Activated CD8-positive, alpha-beta memory T cell treated with anti-CD3 and anti-CD28 coated beads for 36 hours (primary cell): ENCODE data around the gene RUNX2. TPM values are rescaled to one million over a fixed set of nuclear protein-coding genes. Genes with fewer than 3 reads are reported as not detected.

Source experiments
- CTCF ChIA-PET: fragments of 350-600 bp; sonication (Branson Sonifier 250); formaldehyde crosslinking; loops from one replicate; lab custom pipeline; 2021; ENCODE audit warnings: antibody characterized with exemption; lab: Charles Lee
- POLR2A ChIA-PET: fragments of 350-600 bp; sonication (Branson Sonifier 250); formaldehyde crosslinking; loops from one replicate; lab custom pipeline; 2021; ENCODE audit warnings: antibody characterized with exemption; lab: Charles Lee
- total RNA-seq, 2 experiments: library from RNA; stranded (reverse); gene quantifications; one replicate each; pipeline ENCODE4 v1.2.3, GENCODE V29; 2021

RUNX2 gene
- total RNA-seq, 2 experiments from 2014 or later, result 22.2 to 23.6 TPM

DNA sequence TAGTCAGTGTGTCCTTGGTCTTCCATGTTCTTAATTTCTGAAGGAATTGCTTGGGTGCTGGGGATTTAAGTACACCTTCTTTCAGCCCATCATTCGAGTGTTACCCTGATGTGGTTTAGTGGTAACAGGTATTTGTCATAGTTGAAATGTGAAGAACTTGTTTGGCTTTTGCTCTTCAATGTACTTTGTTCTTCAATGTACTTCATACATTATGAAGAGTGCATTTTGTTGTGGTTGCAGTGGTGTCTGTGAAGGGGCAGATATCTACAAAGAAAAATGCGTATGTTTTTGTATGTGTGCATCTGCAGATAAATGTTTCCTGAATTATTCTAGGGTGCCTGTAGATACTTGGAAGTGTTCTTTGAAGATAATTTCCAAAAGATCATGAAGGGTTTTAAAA is 160.8 kb downstream of the RUNX2 start:
- CTCF ChIA-PET, result interaction anchor here (0.5 kb wide), 1 partner anchor 529 kb away, joined by 4 read pairs; no protein-coding TSS in a partner anchor

DNA sequence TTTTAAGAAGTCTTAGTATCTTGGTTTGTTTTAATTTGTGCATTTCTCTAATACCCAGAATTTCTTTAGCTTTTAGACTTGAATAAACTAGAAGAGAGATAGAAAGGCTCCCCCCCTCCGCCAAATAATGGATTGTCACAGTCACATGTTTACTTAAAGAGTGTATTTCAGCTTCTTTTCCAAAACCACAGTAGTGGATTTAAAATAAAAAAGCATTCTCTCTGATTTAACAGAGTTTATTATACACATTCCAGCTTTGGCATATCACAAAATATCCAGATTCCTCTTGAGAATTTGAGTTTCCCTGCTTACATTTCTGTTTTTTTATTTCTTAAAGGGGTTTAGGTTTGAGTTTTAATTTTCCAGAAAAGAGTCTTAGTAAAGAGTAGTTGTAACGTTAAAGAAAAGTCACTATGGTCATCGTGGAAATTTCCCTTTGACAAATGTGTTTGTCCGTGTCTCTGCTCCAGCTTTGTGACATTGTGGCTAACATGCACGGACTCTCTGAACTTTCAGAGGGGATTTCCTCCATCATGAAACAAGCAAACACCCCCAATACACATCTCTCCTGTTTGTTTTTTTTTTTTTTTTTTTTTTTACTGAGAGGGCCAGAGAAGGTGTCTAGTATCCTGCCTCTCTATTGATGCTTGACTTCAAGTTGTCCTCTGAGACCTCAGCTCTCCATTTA is 163.1 kb downstream of the RUNX2 start:
- ChIA-PET POLR2A (no interaction called here), CTCF (interaction anchor here (0.7 kb wide), 1 partner anchor 19 kb away, joined by 4 read pairs; no protein-coding TSS in a partner anchor)

More for the DNA sequence above, 160.8 kb downstream of the RUNX2 start:
- POLR2A ChIA-PET, result interaction anchor here (0.5 kb wide), 1 partner anchor 60 kb away, joined by 5 read pairs; no protein-coding TSS in a partner anchor

DNA sequence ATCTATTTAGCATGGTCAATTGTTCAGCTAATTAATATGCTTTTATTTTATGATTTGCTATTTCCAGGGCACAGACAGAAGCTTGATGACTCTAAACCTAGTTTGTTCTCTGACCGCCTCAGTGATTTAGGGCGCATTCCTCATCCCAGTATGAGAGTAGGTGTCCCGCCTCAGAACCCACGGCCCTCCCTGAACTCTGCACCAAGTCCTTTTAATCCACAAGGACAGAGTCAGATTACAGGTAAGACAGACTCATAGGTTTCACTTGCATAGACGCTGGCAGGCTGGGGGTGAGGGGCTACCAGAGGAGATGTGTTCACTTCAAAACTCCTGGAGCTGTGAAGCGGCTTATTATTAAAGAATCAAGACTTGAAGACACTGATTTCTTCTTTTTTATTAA is 163.7 kb downstream of the RUNX2 start:
- CTCF ChIA-PET, result interaction anchor here (0.7 kb wide), 1 partner anchor 18 kb away, joined by 4 read pairs; no protein-coding TSS in a partner anchor
- POLR2A ChIA-PET, result no interaction called here

DNA sequence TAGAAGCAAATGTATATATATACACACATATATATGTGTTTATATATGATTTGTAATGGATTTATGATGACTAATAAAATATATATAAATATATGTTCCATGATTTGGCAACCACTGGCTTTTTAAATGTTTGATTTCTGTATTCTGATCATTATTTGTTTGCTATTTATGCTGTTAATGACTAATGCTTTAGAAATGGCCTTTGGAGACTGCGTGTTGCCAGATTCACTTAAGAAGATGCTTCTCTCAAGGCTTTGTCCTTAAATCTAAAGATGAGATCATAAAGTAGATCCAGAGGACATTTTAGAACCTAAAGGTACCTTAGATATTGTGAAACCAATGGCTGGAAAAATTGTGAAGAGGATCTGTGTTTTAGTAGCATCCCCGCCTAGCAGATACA is 165.6 kb downstream of the RUNX2 start:
- POLR2A ChIA-PET, result no interaction called here
- CTCF ChIA-PET, result no interaction called here

DNA sequence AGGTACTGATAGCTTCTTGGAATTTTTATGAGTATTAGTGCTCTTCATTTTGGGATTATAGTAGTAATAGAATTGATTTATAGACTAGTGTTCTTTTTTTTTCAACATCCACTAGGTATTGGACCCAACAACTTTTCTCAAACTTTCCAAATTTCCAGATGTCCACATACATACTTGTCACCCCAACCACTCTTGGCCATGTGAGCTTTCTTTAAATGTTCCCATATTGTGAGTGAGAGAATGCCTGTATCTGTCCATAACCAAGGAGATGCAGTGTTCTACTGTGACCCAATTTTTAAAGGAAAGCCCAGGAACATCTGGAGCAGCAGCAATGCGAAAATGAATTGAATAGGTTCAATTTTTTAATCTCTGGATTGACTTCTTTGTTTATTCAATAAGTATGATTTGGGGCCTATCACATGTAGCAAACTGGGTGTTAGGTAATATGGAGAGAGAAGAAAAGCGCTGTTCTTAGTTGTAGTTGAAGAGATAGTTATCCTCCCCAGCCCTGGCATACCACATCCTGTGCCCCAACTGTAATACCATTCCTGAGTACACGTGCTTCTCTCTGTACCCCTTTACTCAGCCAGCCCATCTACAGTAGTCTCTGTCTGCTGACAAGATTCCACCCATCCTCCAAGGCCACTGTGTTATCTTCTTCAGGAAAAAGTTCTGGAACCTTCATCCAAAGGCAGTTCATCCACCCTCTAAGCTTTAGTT is 166.4 kb downstream of the RUNX2 start:
- ChIA-PET POLR2A (no interaction called here), CTCF (no interaction called here)

DNA sequence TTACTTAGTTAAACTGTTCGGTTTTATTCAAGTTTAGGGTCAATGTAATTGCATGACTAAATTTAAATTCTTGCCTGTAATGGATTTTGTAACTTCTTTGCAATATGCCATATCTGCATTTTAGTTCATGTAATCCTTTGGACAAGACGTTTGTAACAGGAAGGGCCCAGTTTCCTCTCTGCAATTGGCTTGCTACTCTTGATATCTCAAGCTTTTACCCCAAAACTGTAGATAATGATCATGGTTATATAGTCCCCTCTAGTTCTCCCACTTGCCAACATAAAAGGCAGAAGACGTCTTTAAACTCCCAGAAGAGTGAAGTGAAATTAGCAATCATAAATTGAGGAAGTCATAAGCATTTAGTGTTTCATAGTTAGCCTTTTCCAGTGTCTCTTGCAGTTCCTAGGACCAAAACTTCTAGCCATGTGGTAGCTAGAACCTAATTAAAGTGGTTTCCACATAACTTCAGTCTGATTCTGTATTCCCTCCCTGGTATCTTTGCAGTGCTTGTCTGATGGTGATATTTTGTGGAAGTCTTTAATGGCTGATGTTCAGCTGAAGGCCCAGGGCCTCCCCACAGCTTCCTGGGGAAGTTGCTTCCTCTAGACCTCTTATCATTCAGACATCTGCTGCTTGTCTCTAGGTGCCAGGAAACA is 167.4 kb downstream of the RUNX2 start:
- CTCF ChIA-PET, result no interaction called here
- POLR2A ChIA-PET, result no interaction called here

DNA sequence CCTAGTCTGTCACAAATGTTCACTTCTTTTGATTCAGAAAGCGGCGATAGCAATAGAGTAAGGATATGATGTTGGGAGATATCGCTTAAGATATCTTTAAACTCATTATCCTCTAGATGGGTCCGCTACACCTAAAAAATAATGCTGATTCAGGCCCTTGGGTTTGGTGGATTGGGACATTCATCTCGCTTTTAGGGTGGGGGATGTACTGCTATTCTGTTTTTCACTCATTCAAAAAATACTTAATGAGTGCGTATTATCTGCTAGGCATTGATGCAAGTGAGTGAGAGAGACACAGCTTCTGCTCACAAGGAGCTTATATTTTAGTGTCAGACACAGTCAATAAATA is 167.9 kb downstream of the RUNX2 start:
- ChIA-PET CTCF (no interaction called here), POLR2A (no interaction called here)

DNA sequence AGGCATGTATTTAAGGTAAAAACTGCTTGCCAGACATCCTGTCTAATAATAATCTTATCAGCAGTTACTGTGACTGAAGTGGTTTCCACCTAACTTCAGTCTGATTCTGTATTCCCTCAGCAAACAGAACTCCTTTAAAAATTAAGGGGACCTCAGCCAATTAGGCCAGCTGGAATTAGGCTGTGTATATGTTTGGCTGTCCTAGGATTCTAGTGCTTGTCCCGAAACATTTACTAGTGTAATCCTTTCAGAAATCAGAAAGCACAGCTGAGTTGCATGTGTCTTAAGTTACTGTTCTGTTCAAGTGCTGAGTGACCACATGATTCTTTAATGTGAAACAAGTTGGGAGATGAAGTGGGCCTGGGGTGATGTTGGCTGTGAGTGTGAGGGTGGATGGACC is 170.5 kb downstream of the RUNX2 start:
- CTCF ChIA-PET, result no interaction called here

DNA sequence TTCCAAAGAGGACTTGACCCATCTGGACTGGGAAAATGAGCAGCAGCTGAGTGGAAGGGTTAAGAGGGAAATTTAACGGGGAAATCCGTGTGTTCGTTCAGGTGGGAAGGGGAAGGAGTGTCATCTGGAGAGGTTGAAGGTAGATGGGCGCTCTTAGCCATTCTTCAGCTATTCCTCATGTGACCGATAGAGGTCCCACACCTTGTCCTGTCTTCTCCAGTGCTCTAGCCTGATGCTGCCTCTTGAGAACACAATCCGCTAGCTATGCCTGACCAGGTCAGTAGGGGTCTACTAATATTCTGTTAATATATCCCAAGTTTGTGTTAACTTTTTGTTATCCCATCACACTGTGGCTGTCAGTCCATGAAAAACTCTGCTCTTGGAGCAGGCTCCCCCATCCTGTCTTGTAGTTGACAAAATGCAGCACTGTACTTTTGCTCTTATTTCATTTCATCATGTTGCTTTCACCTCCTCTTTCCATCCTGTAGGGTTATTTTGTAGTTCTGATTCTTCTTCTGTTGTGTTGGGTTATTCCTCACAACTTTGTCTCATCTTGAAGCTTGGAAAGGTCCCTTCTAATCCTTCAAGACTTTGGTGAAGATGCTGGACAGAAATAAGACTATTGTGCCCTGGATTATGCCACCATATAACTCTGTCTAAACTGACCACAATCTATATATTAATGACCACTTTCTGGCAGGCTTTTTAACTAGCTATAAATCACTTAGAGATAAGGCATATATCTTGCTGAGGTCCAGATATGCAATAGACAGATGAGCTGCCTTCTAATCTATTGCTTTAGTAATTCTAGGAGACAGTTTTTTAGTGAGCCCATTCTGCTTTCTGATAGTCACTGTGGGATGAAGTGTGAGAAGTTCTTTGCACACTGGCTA is 173.0 kb downstream of the RUNX2 start:
- ChIA-PET CTCF (no interaction called here), POLR2A (no interaction called here)

More for the DNA sequence above, 170.5 kb downstream of the RUNX2 start:
- POLR2A ChIA-PET, result no interaction called here

DNA sequence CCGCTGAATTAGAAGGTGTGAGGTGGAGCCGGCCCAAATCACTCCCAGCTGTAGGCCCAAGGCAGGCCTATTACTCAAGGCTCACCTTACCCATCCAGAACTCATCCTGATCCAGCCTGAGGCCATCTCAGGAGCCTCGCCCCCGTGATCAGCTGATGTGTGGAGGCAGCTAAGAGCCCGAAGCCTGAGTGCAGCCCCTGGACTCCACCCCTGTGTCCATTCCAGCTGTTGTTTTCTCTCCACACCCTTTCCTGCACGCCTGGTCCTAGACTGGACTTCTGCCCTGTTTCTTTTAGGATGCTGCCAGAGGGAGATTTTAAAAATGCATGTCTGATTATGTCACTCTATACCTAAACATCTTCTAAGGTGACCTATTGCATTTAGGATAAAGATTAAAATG is 174.3 kb downstream of the RUNX2 start:
- CTCF ChIA-PET, result no interaction called here
- POLR2A ChIA-PET, result no interaction called here

DNA sequence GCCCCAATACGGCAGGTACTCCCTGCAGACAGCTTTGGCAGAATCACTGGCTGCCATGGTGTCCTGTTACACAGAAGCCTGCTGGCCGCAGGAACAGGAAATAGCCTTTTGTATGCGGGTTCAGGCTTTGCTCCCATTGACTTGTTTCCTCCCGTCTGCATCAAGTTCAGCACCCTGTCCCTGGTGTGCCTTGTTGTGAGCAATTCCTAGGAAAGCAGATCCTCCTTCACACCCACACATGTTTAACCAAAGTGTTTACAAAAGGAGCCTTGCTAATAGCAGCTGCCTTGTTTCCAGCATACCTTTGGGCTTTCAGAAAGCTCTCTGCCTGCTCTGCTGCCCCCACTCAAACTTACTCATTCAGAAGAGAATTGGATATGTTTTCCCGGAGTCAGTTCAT is 176.8 kb downstream of the RUNX2 start:
- ChIA-PET POLR2A (no interaction called here), CTCF (interaction anchor here (0.7 kb wide), 1 partner anchor 65 kb away, joined by 3 read pairs; no protein-coding TSS in a partner anchor)

DNA sequence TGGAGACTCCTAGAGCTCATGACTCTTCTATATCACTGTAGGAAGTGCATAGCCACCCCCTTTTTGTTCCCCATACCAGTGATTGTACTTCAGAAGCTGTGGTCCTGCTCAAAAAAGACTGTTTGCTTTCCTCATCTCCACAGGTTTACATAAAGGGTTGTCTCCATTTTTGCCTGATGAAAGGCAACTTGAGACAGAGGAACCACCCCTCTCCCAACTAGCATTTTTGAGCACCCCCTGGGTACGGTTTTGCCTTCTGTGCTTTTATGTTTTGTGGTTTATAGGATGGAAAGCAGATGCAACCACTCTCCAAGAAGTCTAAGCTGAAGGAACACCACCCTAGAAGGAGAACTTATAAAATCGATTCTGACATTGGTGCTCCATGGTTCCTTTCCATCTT is 177.3 kb downstream of the RUNX2 start:
- CTCF ChIA-PET, result interaction anchor here (0.7 to 0.8 kb wide), 2 partner anchors 53 to 66 kb away, joined by 3 read pairs; no protein-coding TSS in a partner anchor
- POLR2A ChIA-PET, result no interaction called here

DNA sequence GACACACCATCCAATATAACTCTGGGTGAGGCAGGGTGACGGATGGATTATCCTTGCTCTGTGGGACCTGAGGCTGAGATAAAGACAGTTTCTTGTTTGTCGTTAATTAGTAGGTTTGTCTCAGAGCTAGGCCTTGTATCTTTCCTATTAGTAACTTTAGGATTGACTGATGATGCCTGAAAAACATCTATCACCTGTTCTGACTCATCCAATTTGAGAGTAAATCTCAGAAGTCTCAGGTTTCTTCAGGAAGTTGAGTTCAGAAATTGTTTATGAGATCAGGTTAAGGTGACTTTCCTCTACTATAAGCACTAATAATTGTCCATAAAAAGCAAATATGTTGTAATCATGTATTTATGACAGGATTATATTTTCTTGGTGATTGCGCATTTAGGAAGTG is 179.1 kb downstream of the RUNX2 start:
- ChIA-PET CTCF (no interaction called here), POLR2A (no interaction called here)

DNA sequence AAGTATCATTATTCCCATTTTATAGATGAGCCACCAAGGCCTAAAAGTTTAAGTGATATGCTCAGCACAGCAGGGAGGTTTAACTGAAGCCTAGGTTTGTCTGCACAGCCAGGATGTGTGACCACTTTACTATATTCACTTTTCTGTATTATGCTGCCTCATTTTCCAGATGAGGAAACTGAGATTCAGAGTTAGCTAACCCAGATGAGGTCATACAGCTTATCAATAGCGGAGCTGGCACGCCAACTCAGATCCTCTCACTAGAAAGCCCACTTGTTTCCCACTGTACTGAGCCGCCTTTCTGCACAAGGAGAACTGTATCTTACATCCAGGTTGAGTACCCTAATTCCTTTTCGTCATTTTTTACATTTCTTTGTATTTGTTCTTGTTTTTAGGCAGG is 181.3 kb downstream of the RUNX2 start:
- POLR2A ChIA-PET, result no interaction called here
- CTCF ChIA-PET, result no interaction called here

DNA sequence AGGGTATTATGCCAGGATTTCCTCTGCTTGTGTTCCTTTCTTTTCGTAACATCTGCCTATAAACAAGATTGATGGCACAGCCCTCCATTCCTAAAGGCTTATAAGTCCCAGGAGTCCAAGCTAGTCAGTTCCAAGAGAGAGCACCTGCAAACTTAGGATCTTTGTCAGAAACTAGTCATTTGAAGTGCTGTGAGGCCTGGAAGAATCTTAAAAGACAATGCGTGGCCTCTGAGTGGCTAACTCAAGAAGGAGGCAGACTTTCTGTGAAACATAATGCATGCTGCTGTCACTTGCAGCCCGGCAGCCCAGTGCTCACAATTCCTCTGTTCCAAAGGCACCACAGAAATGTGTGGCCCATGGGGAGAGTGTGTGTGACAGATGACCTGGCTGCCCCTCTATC is 184.6 kb downstream of the RUNX2 start:
- ChIA-PET POLR2A (no interaction called here), CTCF (no interaction called here)

DNA sequence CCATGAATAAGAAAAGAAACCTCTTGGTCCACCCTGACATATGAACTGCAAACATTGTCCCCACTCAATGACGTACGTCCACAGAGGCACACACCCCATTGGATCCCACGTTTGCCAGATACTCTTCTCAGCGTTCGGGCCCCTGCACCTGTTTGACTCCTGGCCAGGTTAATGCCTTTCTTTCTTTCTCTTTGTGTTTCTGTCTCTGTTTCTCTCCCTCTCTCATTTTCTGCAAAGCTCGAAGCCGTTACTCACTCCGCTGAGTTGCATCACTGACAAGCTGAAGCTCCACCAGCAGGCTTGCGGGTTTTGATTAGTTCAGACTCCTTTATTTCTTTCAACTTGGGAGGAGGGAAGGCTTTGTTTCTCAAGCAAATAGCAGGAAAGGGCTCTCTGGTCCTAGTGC is 185.1 kb downstream of the RUNX2 start:
- ChIA-PET POLR2A (no interaction called here), CTCF (no interaction called here)

DNA sequence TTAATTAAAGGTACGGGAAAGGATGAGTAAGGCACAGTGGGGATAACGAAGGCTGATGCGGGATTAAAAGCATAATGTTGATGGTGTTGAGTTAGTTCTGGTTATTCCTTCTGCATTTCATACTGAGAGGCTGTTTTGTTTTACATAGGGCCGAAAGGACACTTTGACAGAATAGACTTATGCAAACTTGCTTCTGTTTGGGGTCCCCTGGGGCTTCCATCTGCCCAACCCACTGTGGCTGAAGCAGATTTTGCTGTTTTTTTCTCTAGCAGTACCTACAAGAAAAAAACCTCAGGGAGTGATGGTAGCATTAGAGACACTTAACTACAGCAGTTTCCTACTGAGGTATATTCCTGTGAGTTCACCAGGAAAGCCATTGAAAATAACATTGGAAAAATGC is 185.7 kb downstream of the RUNX2 start:
- ChIA-PET CTCF (no interaction called here), POLR2A (no interaction called here)

DNA sequence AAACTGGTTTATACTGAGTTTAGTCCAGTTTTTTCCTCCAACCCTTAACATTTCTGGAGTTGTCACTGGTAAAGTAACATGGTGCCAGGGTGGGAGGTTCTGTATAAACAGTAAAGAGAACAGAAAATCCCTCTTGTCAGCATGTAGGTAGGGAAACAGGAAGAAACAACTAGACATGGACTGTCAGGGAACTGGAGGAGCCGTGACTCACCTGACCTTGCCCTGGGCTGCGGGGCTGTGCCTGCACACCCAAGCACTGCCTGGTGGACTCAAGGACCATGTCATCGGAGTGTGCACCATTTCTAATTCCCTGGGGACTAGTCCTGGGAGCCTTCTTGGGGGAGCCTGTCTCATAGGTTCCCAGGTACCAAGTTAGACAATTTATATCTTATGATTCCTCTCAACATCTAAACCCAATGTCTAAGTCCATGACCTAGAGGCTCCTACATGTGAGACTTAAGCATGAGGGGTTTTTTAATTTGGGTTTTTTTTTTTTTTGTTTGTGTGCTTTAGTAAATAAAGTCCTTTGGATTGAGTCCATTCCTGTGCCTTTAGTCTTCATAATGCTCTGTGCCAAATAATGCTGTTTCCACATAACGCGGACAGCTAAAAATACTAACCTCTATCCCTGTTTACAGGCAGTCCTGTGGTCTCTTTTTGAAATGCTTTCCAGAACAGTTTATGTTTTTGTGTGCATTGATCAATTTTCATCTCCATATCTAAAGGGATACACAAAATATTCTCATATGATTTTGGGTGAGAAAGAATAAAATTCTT is 186.5 kb downstream of the RUNX2 start:
- CTCF ChIA-PET, result interaction anchor here (0.7 kb wide), 1 partner anchor 416 kb away, joined by 3 read pairs; no protein-coding TSS in a partner anchor
- POLR2A ChIA-PET, result no interaction called here
